K562 (cell line): Measurements from ENCODE around the gene TJAP1. TPM values are rescaled to one million over a fixed set of nuclear protein-coding genes. Genes with fewer than 3 reads are reported as not detected.

ENCODE experiments used
- ATF7 ChIP-seq: fragments of 450-650 bp; IDR thresholded peaks from 2 replicates; pipeline ENCODE4 v1.7.1; 2014; ENCODE audit warnings: mild to moderate bottlenecking, moderate library complexity
- CBX1 ChIP-seq: sonication (generic); IDR thresholded peaks from 2 replicates; pipeline ENCODE4 v1.6.1; 2016; ENCODE audit warnings: antibody characterized with exemption, low read depth, mild to moderate bottlenecking
- CREBBP ChIP-seq: IDR thresholded peaks from one replicate; pipeline ENCODE4 v1.6.1; 2012; ENCODE audit warnings: low read depth, mild to moderate bottlenecking, control low read depth, inconsistent platforms, low read length
- GABPB2 ChIP-seq: fragments of 250-450 bp; sonication (Bioruptor Pico); conservative IDR thresholded peaks from 2 replicates; pipeline ENCODE4 v1.5.1; 2021; ENCODE audit warnings: mild to moderate bottlenecking
- GTF2E2 ChIP-seq: fragments of 200-800 bp; sonication (Bioruptor generic); IDR thresholded peaks from 2 replicates; pipeline ENCODE4 v1.6.1; 2016; ENCODE audit warnings: missing genetic modification characterization, missing compliant biosample characterization
- JUN ChIP-seq, 2 experiments: sonication (generic) in 1 of 2; formaldehyde crosslinking in 1 of 2; IDR thresholded peaks; 2 replicates each; pipeline versions ENCODE4 v1.6.1 to v1.8.0; 2012 to 2022; ENCODE audit warnings: borderline replicate concordance in 2 of 2, mild to moderate bottlenecking in 2 of 2, improper control_type of control experiment in 1 of 2, low read depth in 1 of 2, low read length in 1 of 2, missing genetic modification reagents in 1 of 2
- KLF1 ChIP-seq: fragments of 450-650 bp; IDR thresholded peaks from 2 replicates; pipeline ENCODE4 v1.6.1; 2016; ENCODE audit warnings: missing genetic modification characterization, missing compliant biosample characterization
- NBN ChIP-seq: fragments of 450-650 bp; IDR thresholded peaks from 2 replicates; pipeline ENCODE4 v1.6.1; 2016; ENCODE audit warnings: low read depth, mild to moderate bottlenecking
- RBM17 ChIP-seq: fragments of 200-400 bp; formaldehyde crosslinking; IDR thresholded peaks from 2 replicates; pipeline ENCODE4 v1.6.1; 2017; ENCODE audit warnings: low read depth, mild to moderate bottlenecking, low read length, borderline replicate concordance
- TARDBP ChIP-seq: fragments of 450-650 bp; IDR thresholded peaks from 2 replicates; pipeline ENCODE4 v1.6.1; 2016
- ZBTB17 ChIP-seq: fragments of 450-650 bp; formaldehyde crosslinking; IDR thresholded peaks from 2 replicates; pipeline ENCODE4 v1.4.0; 2020; ENCODE audit warnings: mild to moderate bottlenecking
- ZBTB7A ChIP-seq: IDR thresholded peaks from 2 replicates; pipeline ENCODE4 v1.6.1; 2011; ENCODE audit warnings: low read depth, mild to moderate bottlenecking, low read length, moderate library complexity, borderline replicate concordance; ENCODE audit not compliant: control insufficient read depth
- ZNF184 ChIP-seq: sonication (generic); formaldehyde crosslinking; IDR thresholded peaks from 2 replicates; pipeline ENCODE4 v1.5.0; 2020; ENCODE audit warnings: missing genetic modification reagents
- ZNF75A ChIP-seq: fragments of 450-650 bp; formaldehyde crosslinking; IDR thresholded peaks from 2 replicates; pipeline ENCODE4 v1.4.0; 2020; ENCODE audit warnings: mild to moderate bottlenecking
- ZNF764 ChIP-seq: fragments of 250-450 bp; sonication (Bioruptor Pico); IDR thresholded peaks from 2 replicates; pipeline ENCODE4 v1.4.0; 2020; ENCODE audit warnings: low read depth, mild to moderate bottlenecking, moderate library complexity
- ZNF766 ChIP-seq: fragments of 200-800 bp; sonication (Bioruptor generic); conservative IDR thresholded peaks from 2 replicates; pipeline ENCODE4 v1.6.1; 2016; ENCODE audit warnings: missing genetic modification characterization, missing compliant biosample characterization
- polyA plus RNA-seq, 8 experiments: library from polyadenylated mRNA; depleted of rRNA in 4 of 8; stranded (reverse) in 5 of 8; unstranded in 3 of 8; fragments of >200 nt; fragmentation: Nextera tagmentation in 2 of 8; fragmentation: Illumina TruSeq in 1 of 8; extraction: Ambion mirVana in 2 of 8; extraction: Trizol in 1 of 8; gene quantifications; 2 replicates each; pipeline versions ENCODE4 v1.2.1 to v1.2.3, GENCODE V29; 2011 to 2014; ENCODE audit warnings: inconsistent platforms in 1 of 8, missing spikeins in 1 of 8
- total RNA-seq, 7 experiments: library from RNA; depleted of rRNA in 6 of 7; stranded (reverse); fragments of >200 nt in 6 of 7; fragmentation: Illumina TruSeq in 2 of 7; extraction: Trizol in 2 of 7; gene quantifications; 2 replicates each; pipeline versions ENCODE4 v1.2.1 to v1.2.3, GENCODE V29; 2011 to 2021; ENCODE audit warnings: low replicate concordance in 1 of 7
- TF ChIP-seq, protein P1 (sequence below), 2 experiments: IDR thresholded peaks; 2 replicates each; pipeline ENCODE4 v1.6.1; 2012; ENCODE audit warnings: improper control_type of control experiment in 2 of 2, low read depth in 2 of 2, low read length in 2 of 2, borderline replicate concordance in 1 of 2
- TF ChIP-seq, protein P2 (sequence below): fragments of 450-650 bp; IDR thresholded peaks from 2 replicates; pipeline ENCODE4 v1.7.1; 2018; ENCODE audit warnings: mild to moderate bottlenecking, low read depth; ENCODE audit not compliant: partially characterized antibody
- TF ChIP-seq, protein P3 (sequence below): sonication (generic); formaldehyde crosslinking; IDR thresholded peaks from 2 replicates; pipeline ENCODE4 v1.5.0; 2020; ENCODE audit warnings: missing genetic modification reagents
- TF ChIP-seq, protein P4 (sequence below): fragments of 450-650 bp; formaldehyde crosslinking; IDR thresholded peaks from 2 replicates; pipeline ENCODE4 v1.4.0; 2022; ENCODE audit warnings: missing genetic modification characterization

The TJAP1 gene
- total and polyA plus RNA-seq, 9 of the 15 experiments (the other 6 are each of a cell fraction or from before 2014, with no cell fraction given): 0.06 to 35.8 (median 16.2) TPM

DNA sequence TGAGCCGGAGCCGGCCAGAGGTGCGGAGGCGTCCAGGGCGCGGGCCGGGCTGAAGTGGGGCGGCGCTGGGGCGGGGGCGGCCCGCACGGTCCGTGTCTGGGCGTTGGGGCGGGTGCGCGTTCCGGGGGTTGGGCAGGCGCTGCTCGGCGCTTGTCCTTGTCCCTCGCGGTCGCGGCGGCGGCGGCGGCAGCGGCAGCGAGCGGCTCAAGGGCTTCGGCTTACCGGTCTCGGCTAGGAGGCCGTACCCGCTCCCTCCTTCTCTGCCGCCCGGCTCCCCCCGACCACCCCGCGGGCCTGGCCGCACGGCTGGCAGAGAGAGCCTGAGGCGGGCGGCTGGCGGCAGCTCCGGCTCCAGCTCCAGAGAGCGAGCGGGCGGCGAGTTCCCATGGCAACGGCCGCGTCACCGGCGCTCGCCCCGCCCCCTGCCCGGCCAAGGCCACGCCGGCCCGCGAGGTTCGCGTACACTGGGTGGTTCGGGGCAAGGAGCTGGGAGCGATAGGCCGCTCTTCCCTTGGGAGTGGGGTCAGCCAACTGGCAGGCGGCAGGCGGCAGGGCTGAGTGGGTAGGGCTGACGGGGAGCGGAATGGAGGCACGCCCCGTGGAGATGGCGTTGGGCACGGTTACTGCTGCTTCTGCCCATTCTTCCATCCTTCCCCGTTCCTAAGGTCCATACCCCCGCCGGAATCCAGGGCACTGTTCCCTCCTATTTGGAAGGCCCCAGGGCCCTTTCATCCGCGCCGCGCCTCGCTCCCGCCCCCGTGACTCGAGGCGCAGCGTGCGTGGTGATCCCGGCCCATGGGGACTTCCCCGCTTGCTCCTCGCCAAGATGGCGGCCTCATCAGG is 32.8 kb downstream of the TJAP1 start, which contains the start of gene LRRC73 (continued):
- TF ChIP-seq, protein P1, sequence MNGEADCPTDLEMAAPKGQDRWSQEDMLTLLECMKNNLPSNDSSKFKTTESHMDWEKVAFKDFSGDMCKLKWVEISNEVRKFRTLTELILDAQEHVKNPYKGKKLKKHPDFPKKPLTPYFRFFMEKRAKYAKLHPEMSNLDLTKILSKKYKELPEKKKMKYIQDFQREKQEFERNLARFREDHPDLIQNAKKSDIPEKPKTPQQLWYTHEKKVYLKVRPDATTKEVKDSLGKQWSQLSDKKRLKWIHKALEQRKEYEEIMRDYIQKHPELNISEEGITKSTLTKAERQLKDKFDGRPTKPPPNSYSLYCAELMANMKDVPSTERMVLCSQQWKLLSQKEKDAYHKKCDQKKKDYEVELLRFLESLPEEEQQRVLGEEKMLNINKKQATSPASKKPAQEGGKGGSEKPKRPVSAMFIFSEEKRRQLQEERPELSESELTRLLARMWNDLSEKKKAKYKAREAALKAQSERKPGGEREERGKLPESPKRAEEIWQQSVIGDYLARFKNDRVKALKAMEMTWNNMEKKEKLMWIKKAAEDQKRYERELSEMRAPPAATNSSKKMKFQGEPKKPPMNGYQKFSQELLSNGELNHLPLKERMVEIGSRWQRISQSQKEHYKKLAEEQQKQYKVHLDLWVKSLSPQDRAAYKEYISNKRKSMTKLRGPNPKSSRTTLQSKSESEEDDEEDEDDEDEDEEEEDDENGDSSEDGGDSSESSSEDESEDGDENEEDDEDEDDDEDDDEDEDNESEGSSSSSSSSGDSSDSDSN (IDR thresholded peaks at IDR 0.05; ENCODE audit: borderline replicate concordance in 1 of 2, low read depth in 2 of 2, low read length in 2 of 2): peak; percentile 13 to 40; a peak in 2 of 4 replicates
- TF ChIP-seq CREBBP (no peak), ZNF184 (CRISPR knock-in tag) (no peak), ZNF766 (CRISPR knock-in tag) (no peak), KLF1 (tag) (0 out of 2 replicates have a peak, but pooled peaks have one; percentile 49), JUN (IDR thresholded peaks at IDR 0.05; ENCODE audit: borderline replicate concordance, low read depth, low read length) (no peak), JUN (CRISPR knock-in tag; IDR thresholded peaks at IDR 0.05; ENCODE audit: borderline replicate concordance) (peak; percentile 62; the same call in 1 of the 2 replicates), ATF7 (peak; percentile 53; the same call in 1 of the 2 replicates), CBX1 (no peak), NBN (no peak), GTF2E2 (tag) (no peak), ZBTB17 (CRISPR knock-in tag) (peak; percentile 21; the same call in 1 of the 2 replicates), ZBTB7A (peak; percentile 51; the same call in 1 of the 2 replicates), RBM17 (no peak), GABPB2 (CRISPR knock-in tag) (no peak), ZNF75A (CRISPR knock-in tag) (no peak), ZNF764 (CRISPR knock-in tag) (no peak), TARDBP (no peak)
- TF ChIP-seq, protein P2, sequence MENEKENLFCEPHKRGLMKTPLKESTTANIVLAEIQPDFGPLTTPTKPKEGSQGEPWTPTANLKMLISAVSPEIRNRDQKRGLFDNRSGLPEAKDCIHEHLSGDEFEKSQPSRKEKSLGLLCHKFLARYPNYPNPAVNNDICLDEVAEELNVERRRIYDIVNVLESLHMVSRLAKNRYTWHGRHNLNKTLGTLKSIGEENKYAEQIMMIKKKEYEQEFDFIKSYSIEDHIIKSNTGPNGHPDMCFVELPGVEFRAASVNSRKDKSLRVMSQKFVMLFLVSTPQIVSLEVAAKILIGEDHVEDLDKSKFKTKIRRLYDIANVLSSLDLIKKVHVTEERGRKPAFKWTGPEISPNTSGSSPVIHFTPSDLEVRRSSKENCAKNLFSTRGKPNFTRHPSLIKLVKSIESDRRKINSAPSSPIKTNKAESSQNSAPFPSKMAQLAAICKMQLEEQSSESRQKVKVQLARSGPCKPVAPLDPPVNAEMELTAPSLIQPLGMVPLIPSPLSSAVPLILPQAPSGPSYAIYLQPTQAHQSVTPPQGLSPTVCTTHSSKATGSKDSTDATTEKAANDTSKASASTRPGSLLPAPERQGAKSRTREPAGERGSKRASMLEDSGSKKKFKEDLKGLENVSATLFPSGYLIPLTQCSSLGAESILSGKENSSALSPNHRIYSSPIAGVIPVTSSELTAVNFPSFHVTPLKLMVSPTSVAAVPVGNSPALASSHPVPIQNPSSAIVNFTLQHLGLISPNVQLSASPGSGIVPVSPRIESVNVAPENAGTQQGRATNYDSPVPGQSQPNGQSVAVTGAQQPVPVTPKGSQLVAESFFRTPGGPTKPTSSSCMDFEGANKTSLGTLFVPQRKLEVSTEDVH: peak; percentile 58
- TF ChIP-seq, protein P3, sequence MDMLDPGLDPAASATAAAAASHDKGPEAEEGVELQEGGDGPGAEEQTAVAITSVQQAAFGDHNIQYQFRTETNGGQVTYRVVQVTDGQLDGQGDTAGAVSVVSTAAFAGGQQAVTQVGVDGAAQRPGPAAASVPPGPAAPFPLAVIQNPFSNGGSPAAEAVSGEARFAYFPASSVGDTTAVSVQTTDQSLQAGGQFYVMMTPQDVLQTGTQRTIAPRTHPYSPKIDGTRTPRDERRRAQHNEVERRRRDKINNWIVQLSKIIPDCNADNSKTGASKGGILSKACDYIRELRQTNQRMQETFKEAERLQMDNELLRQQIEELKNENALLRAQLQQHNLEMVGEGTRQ: no peak
- TF ChIP-seq, protein P4, sequence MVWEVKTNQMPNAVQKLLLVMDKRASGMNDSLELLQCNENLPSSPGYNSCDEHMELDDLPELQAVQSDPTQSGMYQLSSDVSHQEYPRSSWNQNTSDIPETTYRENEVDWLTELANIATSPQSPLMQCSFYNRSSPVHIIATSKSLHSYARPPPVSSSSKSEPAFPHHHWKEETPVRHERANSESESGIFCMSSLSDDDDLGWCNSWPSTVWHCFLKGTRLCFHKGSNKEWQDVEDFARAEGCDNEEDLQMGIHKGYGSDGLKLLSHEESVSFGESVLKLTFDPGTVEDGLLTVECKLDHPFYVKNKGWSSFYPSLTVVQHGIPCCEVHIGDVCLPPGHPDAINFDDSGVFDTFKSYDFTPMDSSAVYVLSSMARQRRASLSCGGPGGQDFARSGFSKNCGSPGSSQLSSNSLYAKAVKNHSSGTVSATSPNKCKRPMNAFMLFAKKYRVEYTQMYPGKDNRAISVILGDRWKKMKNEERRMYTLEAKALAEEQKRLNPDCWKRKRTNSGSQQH (CRISPR knock-in tag): no peak
